Measurements from ENCODE around the gene POLR3C.
"Not testable (repeated sequence)": the region's sequence is repeated elsewhere in the genome, so short reads cannot be mapped to it uniquely, and the experiment has no call there.

The POLR3C gene, protein sequence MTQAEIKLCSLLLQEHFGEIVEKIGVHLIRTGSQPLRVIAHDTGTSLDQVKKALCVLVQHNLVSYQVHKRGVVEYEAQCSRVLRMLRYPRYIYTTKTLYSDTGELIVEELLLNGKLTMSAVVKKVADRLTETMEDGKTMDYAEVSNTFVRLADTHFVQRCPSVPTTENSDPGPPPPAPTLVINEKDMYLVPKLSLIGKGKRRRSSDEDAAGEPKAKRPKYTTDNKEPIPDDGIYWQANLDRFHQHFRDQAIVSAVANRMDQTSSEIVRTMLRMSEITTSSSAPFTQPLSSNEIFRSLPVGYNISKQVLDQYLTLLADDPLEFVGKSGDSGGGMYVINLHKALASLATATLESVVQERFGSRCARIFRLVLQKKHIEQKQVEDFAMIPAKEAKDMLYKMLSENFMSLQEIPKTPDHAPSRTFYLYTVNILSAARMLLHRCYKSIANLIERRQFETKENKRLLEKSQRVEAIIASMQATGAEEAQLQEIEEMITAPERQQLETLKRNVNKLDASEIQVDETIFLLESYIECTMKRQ

GRCh38 chr1:145823565-145824498, at the start of gene POLR3C, which contains the start of gene RNF115:
POLR3C (plus strand) TSS chr1:145824200; CDS start chr1:145825777, 1,577 bp downstream.
RNF115 (minus strand) TSS chr1:145824095; CDS start chr1:145823873, 222 bp downstream.
- DNase-seq (ENCODE audit: low read depth in 2 of 2): peak; percentile 65 to 73

GRCh38 chr1:145777357-145778145, 46.4 kb upstream of the POLR3C start:
- no peak for DNase-seq (ENCODE audit: low read depth in 2 of 2)

DNA sequence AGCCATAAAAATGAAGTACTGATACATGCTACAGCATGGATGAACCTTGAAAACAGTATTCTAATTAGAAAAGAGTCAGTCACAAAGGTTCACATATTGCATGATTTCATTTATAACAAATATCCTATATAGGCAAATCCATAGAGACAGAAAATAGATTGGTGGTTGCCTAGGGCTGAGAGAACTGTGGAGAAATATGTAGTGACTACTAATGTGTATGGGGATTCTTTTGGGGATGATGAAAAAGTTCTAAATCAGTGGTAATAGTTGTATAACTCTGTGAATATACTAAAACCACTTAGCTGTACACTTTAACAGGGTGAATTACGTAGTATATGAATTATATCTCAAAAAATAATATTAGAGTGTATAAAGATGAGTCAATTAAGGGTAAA, 45.9 kb upstream of the POLR3C start:
- no peak for DNase-seq (ENCODE audit: low read depth in 2 of 2)

- no peak for DNase-seq (ENCODE audit: low read depth in 2 of 2)
These were observed 41.5 kb upstream of the POLR3C start for GRCh38 chr1:145782272-145783099.

- DNase-seq (ENCODE audit: low read depth in 2 of 2): no peak
These were observed 39.6 kb upstream of the POLR3C start for GRCh38 chr1:145784409-145784808.

DNA sequence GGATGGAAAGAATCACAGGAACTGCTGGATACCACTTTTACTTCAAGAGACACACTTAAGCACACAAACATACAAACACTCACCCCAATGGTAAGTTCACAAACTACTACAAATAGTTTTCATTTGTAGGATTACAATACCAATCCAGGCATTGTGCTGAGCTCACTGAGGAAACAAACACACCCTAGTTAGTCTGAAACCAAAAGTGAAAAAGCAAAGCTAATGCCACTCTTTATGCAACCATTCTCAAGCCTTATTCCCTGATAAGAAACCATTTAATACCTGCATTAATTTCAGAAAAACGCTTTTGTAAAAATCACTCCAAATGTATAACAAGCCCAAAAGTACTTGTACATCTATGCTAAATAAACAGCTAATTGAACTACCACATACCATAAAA, 38.5 kb upstream of the POLR3C start:
- DNase-seq (ENCODE audit: low read depth in 2 of 2): no peak

GRCh38 chr1:145786271-145786670, 37.7 kb upstream of the POLR3C start:
- no peak for DNase-seq (ENCODE audit: low read depth in 2 of 2)

- DNase-seq (ENCODE audit: low read depth in 2 of 2): no peak
These were observed 35.4 kb upstream of the POLR3C start for GRCh38 chr1:145788580-145788979.

GRCh38 chr1:145791860-145792259, 32.1 kb upstream of the POLR3C start:
- DNase-seq (ENCODE audit: low read depth in 2 of 2): not testable (repeated sequence)

DNA sequence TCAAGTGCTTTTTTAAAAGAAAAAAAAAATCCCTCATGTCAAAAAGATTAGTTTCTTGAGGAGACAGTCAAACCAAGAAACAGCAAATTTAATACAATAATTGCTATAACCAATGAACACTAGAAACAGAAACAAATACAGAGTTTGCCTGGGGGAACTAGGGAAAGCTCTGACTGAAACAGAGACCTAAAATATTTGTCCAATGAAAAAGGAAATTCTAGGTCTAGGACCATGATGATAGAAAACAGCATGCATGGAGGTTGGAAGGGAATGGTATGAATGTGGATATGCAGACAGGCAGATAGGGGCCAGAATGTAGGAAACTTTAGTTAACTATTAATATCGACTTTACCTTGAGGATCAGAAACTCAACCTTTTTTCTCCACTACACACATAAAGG, 31.5 kb upstream of the POLR3C start:
- DNase-seq (ENCODE audit: low read depth in 2 of 2): no peak

- no peak for DNase-seq (ENCODE audit: low read depth in 2 of 2)
These were observed 28.6 kb upstream of the POLR3C start for GRCh38 chr1:145795257-145795881.

GRCh38 chr1:145796753-145797152, 27.2 kb upstream of the POLR3C start:
- DNase-seq (ENCODE audit: low read depth in 2 of 2): no peak

DNA sequence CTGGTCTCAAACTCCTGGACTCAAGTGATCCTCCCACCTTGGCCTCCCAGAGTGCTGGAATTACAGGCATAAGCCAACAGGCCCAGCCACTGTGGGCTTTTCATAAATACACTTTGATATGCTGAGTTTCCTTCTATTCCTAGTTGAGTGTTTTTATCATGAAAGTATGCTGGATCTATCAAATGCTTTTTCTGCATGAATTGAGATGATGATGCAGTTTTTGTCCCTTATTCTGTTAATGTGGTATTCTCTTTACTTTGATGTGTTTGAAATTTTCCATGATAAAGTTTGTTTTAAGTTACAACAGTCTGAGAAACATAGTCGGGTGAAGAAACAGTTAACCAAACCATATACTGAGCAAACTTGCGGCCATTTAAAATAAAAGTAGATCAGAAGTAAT, 24.2 kb upstream of the POLR3C start:
- no peak for DNase-seq (ENCODE audit: low read depth in 2 of 2)

DNA sequence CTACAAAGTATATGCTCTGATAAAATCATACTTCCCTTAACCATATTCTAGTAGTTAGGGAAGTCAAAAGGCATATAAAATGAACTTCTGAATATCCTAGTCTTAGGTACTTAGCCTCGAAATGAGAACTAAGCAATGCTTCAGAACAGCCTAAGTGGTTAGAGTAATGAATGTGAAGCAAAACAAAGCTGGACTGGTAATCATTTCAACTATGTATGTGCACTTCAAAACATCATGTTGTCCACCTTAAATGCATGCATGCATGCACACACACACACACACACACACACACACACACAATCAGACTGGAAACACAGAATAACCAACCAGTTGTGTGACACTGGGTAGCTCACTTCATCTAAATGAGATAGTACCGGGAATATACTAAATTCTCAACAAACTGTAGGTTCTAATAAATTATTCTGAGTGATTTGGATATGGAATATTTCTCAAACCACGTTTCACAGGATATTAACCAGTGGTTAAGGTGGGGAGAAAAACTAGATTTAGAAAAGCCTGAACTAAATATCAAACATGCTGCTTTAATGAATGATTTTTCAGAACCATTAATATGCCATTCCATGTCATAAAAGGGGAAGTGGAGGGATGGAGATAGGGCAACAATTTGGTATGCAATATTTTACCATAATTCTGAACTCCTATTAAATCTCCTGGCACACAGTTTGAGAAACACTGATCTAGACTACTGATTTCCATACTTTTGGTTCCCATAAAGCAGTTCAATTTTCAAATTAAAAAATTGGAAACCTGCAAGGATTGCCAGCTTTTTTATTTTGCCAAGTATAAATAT, 19.6 kb upstream of the POLR3C start:
- no peak for DNase-seq (ENCODE audit: low read depth in 2 of 2)

- no peak for DNase-seq (ENCODE audit: low read depth in 2 of 2)
These were observed 18.9 kb upstream of the POLR3C start for GRCh38 chr1:145805057-145805456.

DNA sequence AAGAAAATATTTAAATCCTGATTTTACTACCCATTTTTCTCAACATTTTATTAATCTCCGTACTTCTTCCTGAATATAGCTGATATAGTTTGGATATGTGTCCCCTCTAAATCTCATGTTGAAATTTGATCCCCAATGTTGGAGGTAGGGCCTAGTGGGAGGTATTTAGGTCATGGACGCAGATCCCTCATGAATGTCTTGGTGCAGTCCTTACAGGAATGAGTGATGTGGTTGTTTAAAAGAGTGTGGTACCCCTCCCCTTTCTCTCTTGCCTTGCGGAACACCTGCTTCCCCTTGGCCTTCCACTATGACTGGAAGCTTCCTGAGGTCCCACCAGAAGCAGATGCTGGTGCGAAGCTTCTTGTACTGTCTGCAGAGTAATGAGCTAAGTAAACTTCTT, 17.6 kb upstream of the POLR3C start:
- no peak for DNase-seq (ENCODE audit: low read depth in 2 of 2)

DNA sequence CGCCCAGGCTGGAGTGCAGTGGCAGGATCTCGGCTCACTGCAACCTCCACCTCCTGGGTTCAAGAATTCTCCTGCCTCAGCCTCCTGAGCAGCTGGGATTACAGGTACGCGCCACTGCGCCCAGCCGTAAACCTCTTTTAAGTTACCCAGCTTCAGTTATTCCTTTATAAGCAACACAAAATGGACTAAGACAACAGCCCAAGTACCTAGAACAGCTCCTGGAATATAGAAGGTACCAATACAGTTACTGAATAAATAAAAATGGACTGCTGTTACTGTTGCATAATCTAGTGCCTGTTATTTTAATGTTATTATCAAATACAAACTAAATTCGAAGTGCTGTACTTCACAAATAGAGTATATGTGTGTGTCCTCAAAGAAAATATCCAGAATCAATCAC, 17.2 kb upstream of the POLR3C start:
- no peak for DNase-seq (ENCODE audit: low read depth in 2 of 2)

DNA sequence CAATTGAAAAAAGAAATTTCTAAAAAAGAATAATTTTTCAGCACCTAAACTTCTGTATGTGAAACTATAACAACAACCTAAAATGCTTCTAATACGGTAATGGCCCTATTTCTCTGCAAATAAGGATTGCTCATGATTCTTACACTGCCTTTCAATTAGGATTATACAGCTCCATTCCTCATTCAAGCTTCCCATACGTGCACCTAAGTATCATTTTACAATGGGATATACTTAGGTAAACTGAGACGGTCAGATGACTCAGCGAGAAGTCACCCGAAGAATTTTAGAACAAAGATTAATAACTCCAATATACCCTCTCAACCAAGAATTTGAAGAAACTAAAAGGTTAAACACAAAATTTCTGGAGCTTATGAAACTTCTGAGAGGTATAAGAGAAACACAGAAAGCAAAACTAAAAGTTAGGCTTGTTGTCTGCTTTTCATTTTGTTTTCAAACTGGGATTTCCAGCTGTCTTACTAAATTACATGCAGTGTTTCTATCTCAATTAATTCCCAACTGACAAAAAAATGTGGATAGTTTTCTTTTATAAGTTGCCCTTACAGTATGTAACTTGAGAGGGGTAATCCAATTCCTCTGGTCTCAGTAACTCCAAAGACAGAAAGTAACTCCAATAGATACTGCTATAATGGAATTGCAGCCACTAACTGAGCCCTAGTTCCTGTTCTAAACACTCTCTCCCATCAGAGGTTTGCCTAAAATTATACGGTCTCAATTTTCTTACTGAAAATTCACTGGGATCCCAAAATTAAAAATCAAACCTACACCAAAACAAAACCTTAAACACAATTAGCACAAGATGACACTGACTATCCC, 10.8 kb upstream of the POLR3C start:
- DNase-seq (ENCODE audit: low read depth in 2 of 2): not testable (repeated sequence)
